Pancreas (tissue), 10 donors: ENCODE results near the gene GPR32. TPM values are rescaled to one million over a fixed set of nuclear protein-coding genes. Genes with fewer than 3 reads are reported as not detected.
"Not testable (repeated sequence)": the region's sequence is repeated elsewhere in the genome, so short reads cannot be mapped to it uniquely, and the experiment has no call there.

Experiments
- ATAC-seq, 4 donors: fragments of 200-7000 bp; cut with Tn5 transposase; one replicate each; pipeline versions ENCODE4 v1.8.0 to v1.9.1; 2020; ENCODE audit warnings: mild to moderate bottlenecking in 4 of 4, moderate library complexity in 4 of 4
- DNase-seq, 6 donors: peaks; one replicate each; pipeline ENCODE4 v3.0.0-alpha.2; 2020
- FAIRE-seq: peaks from 2 replicates; lab custom pipeline; 2012; peaks lifted over from hg19 to GRCh38; lab: Jason Lieb, UNC
- H3K27ac ChIP-seq, 4 donors: fragments of 200-600 bp; sonication (generic); 1 replicate in 3 of 4; 2 replicates in 1 of 4; pipeline versions ENCODE4 v1.5.0 to v1.8.0; 2020
- H3K27me3 ChIP-seq, 4 donors: fragments of 200-600 bp; one replicate each; pipeline ENCODE4 v1.8.0; 2021
- H3K36me3 ChIP-seq, 3 donors: fragments of 200-600 bp; sonication (generic) in 1 of 3; one replicate each; pipeline versions ENCODE4 v1.5.0 to v1.8.0; 2020 to 2021
- H3K4me1 ChIP-seq, 3 donors: fragments of 200-600 bp; one replicate each; pipeline ENCODE4 v1.8.0; 2021
- H3K4me3 ChIP-seq, 4 donors: fragments of 200-600 bp; sonication (generic) in 2 of 4; one replicate each; pipeline versions ENCODE4 v1.5.0 to v1.8.0; 2020 to 2021
- H3K9me3 ChIP-seq, 4 donors: fragments of 200-600 bp; one replicate each; pipeline ENCODE4 v1.8.0; 2021
- CTCF ChIP-seq, 4 donors: fragments of 200-600 bp; sonication (generic) in 3 of 4; IDR thresholded peaks; one replicate each; pipeline versions ENCODE4 v1.5.0 to v1.8.0; 2021; ENCODE audit warnings: antibody characterized with exemption in 4 of 4
- WGBS, 2 donors: extraction: QIAGEN DNeasy Blood & Tissue Kit; methylation state at CpG; one replicate each; pipeline ENCODE4 v1.1.7; 2013; 5-methylcytosine and 5-hydroxymethylcytosine counted together
- intact Hi-C, 3 donors: fragments of 100-400 bp; cut with DNase I; formaldehyde crosslinking; loops; one replicate each; pipeline versions ENCODE4 v1.11.1 to v1.14.2; 2022
- polyA plus RNA-seq, 2 donors: library from polyadenylated mRNA; stranded (reverse); fragments of 200-250 nt; gene quantifications; one replicate each; pipeline ENCODE4 v1.2.3, GENCODE V29; 2013
- total RNA-seq, 6 donors: library from RNA; stranded (reverse); fragmentation: NEBNext Ultra II Directional in 4 of 6; extraction: Animal tissue kit (Norgen Biotek cat#: 25700) in 4 of 6; gene quantifications; one replicate each; pipeline versions ENCODE4 v1.2.1 to v1.2.4, GENCODE V29; 2021 to 2023
- donor health status: healthy with polysubstance abuse.
- donor health status: DM: no; HTN: no; CAD: no; lungs with moderate emphysema.
- donor health status: DM: no; HTN: no; CAD: no.
- donor health status: control.
- donor health status: control.
- donor health status: Bipolar disorder and iron deficiency.
- donor health status: DM: yes; HTN: yes; CAD: no.
- donor health status: DM: no; HTN: no; CAD: no.
- donor health status: DM: no; HTN: no; CAD: no.
- donor health status: DM: yes; HTN: yes; CAD: no.

The GPR32 gene
- total and polyA plus RNA-seq, 8 donors = not detected

GRCh38 chr19:50759886-50760285 lies 10.4 kb upstream of the GPR32 start:
- TF ChIP-seq CTCF (IDR thresholded peaks at IDR 0.05) = no peak
- FAIRE-seq (no peak), DNase-seq (no peak), ATAC-seq (no peak)
- H3K4me3 ChIP-seq = no peak overlapping the region
- WGBS, 2 donors = 68 to 72% methylated on average over 4 of the region's 4 CpGs
- H3K4me1 ChIP-seq = no peaks in the 10 kb centered on the region
- intact Hi-C loops = no loop called here
- no peaks in the 10 kb centered on the region for H3K9me3 ChIP-seq
- no peak overlapping the region for H3K27ac ChIP-seq
- H3K36me3 ChIP-seq = no peaks in the 10 kb centered on the region
- H3K27me3 ChIP-seq = no peaks in the 10 kb centered on the region

- FAIRE-seq, intact Hi-C loops, DNase-seq, H3K4me3 ChIP-seq, ATAC-seq, H3K9me3 ChIP-seq, H3K4me1 ChIP-seq, H3K36me3 ChIP-seq, H3K27ac ChIP-seq, H3K27me3 ChIP-seq: not testable (repeated sequence)
- 29 to 39% methylated on average over 3 of the region's 3 CpGs for WGBS, 2 donors
Observed at GRCh38 chr19:50761501-50761900, 8.8 kb upstream of the GPR32 start.

GRCh38 chr19:50763521-50763920 lies 6.7 kb upstream of the GPR32 start:
- H3K4me1 ChIP-seq, intact Hi-C loops, H3K27ac ChIP-seq, H3K36me3 ChIP-seq, DNase-seq, H3K9me3 ChIP-seq, H3K4me3 ChIP-seq, H3K27me3 ChIP-seq, FAIRE-seq, ATAC-seq: not testable (repeated sequence)
- WGBS, 2 donors = 43 to 58% methylated on average over 9 to 12 of the region's 13 CpGs

GRCh38 chr19:50764409-50764808 lies 5.9 kb upstream of the GPR32 start:
- 48 to 55% methylated on average over 7 of the region's 7 CpGs for WGBS, 2 donors
- Histone ChIP-seq H3K27me3 (no peaks in the 10 kb centered on the region), H3K4me1 (no peaks in the 10 kb centered on the region), H3K4me3 (no peak overlapping the region), H3K27ac (no peak overlapping the region), H3K36me3 (no peaks in the 10 kb centered on the region), H3K9me3 (no peaks in the 10 kb centered on the region)
- ATAC-seq (no peak), FAIRE-seq (no peak), DNase-seq (no peak)
- intact Hi-C loops = no loop called here
- TF ChIP-seq CTCF (IDR thresholded peaks at IDR 0.05) = no peak

- intact Hi-C loops, H3K27me3 ChIP-seq, FAIRE-seq, H3K4me1 ChIP-seq, H3K4me3 ChIP-seq, DNase-seq, H3K9me3 ChIP-seq, H3K36me3 ChIP-seq, ATAC-seq, H3K27ac ChIP-seq: not testable (repeated sequence)
- WGBS, 2 donors = 54 to 69% methylated on average over 10 to 12 of the region's 12 CpGs
Observed at GRCh38 chr19:50766746-50767145, 3.5 kb upstream of the GPR32 start.

GRCh38 chr19:50767263-50767662 lies 3.0 kb upstream of the GPR32 start:
- H3K27me3 ChIP-seq, ATAC-seq, FAIRE-seq, H3K4me1 ChIP-seq, intact Hi-C loops, DNase-seq, H3K4me3 ChIP-seq, H3K36me3 ChIP-seq, H3K27ac ChIP-seq, H3K9me3 ChIP-seq: not testable (repeated sequence)
- 21 to 28% methylated on average over 5 of the region's 5 CpGs for whole genome bisulfite sequencing, 2 donors

- H3K27ac ChIP-seq = no peak overlapping the region
- no peak for TF ChIP-seq CTCF (IDR thresholded peaks at IDR 0.05)
- no peaks in the 10 kb centered on the region for H3K27me3 ChIP-seq
- H3K9me3 ChIP-seq = no peaks in the 10 kb centered on the region
- ATAC-seq (no peak), DNase-seq (no peak), FAIRE-seq (no peak)
- intact Hi-C loops = no loop called here
- no peaks in the 10 kb centered on the region for H3K4me1 ChIP-seq
- no peaks in the 10 kb centered on the region for H3K36me3 ChIP-seq
- H3K4me3 ChIP-seq = no peak overlapping the region
- 42 to 55% methylated on average over 5 of the region's 5 CpGs for WGBS, 2 donors
Observed at GRCh38 chr19:50768277-50768676, 2.0 kb upstream of the GPR32 start.
